ENCODE results near the gene CLDND2.

GRCh38 chr19:51324167-51324481 is 44.7 kb downstream of the CLDND2 start:
- TF ChIP-seq CTCF (IDR thresholded peaks at IDR 0.05; ENCODE audit: low read depth, low read length, poor library complexity, severe bottlenecking) (no peak), EZH2phosphoT487 (IDR thresholded peaks at IDR 0.05; ENCODE audit: borderline replicate concordance, low read length) (no peak)
